Measurements from ENCODE around the gene IFT80.

IFT80 gene

DNA sequence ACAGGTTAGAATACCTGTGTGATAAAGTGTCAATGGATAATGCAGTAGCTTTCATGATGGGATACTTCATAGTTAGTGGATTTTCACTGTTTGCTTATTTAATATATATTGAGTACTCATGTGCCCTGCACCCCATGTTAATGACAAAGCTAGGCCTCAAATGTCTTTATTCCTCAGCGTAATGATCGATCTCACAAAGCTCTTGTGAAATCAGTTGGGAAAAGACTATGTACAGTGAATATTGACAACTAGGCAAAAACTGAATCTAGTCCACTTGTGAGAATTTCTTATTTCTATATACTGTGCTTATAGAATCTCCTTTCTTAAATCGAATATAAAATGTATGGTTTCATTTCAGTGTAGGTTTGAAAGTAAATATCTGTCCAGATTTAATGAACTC, 18.3 kb upstream of the IFT80 start:
- CTCF ChIA-PET = interaction anchor here (1.1 to 7.0 kb wide), 6 partner anchors 10 to 411 kb away, joined by 3 to 133 read pairs (median 4); partner anchors contain the start of gene SMC4
- no peak for DNase-seq (ENCODE audit: low read depth, low spot score)
- TF ChIP-seq, protein P1, sequence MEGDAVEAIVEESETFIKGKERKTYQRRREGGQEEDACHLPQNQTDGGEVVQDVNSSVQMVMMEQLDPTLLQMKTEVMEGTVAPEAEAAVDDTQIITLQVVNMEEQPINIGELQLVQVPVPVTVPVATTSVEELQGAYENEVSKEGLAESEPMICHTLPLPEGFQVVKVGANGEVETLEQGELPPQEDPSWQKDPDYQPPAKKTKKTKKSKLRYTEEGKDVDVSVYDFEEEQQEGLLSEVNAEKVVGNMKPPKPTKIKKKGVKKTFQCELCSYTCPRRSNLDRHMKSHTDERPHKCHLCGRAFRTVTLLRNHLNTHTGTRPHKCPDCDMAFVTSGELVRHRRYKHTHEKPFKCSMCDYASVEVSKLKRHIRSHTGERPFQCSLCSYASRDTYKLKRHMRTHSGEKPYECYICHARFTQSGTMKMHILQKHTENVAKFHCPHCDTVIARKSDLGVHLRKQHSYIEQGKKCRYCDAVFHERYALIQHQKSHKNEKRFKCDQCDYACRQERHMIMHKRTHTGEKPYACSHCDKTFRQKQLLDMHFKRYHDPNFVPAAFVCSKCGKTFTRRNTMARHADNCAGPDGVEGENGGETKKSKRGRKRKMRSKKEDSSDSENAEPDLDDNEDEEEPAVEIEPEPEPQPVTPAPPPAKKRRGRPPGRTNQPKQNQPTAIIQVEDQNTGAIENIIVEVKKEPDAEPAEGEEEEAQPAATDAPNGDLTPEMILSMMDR (IDR thresholded peaks at IDR 0.05; ENCODE audit: insufficient read depth, low read length, missing control alignments) = no peak

DNA sequence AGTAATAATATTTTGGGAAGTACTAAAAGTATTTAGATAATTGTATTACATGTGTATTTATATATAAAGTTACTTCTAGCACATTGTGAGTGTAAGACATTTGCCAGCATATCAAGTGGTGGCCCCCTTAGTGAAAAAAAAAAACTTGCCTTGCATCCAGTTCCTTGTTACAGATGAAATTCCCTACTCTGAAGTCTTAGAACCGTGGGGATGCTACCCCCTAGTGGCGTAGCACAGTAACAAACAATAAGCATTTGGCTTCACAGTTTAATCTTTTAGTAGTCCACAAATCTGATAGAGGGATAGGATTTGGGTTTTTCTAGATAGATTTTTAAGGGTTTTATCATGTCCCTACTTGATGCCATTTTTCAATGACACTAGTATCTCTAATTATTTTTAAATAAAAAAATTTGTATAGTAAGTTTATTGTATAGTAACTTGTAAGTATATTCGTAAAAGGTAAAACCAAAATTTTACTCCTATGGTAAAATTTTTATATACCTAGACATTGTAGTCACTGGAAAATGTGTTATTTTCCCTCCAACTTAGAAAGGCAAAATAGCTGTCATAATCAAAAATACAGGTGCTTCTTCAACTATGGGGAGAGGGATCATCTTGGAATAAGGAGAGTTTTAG, 14.7 kb upstream of the IFT80 start:
- ChIA-PET CTCF (interaction anchor here (0.7 to 7.0 kb wide), 44 partner anchors 8 to 585 kb away, joined by 3 to 133 read pairs (median 4); partner anchors contain the start of gene IL12A), POLR2A (no interaction called here)
- H3K4me3 ChIP-seq (ENCODE audit: low read depth, low read length) = no peak overlapping the region
- TF ChIP-seq, protein P1 (IDR thresholded peaks at IDR 0.05; ENCODE audit: insufficient read depth, low read length, missing control alignments) = peak; percentile 70
- no peak for DNase-seq (ENCODE audit: low read depth, low spot score)

More for the DNA sequence above, 18.3 kb upstream of the IFT80 start:
- POLR2A ChIA-PET = no interaction called here
- H3K4me3 ChIP-seq (ENCODE audit: low read depth, low read length) = no peak overlapping the region

DNA sequence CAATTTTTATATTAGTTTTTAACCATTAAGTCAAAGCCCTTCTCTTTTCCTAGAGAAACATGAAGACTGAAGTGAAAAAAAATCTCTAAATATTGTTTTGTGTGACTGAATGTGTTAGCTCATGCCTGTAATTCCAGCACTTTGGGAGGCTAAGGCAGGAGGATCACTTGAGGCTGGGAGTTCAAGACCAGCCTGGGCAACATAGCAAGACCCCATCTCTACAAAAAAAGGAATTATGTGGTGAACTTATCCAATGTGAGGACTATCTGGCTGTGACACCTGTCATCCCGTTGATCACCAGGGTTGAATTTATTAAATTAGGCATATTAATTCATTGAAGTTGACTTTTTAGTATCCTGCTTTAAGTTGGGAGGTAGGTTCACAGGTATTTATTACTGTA, 13.5 kb upstream of the IFT80 start:
- DNase-seq (ENCODE audit: low read depth, low spot score) = no peak
- CTCF ChIA-PET = interaction anchor here (0.7 to 7.0 kb wide), 27 partner anchors 9 to 528 kb away, joined by 3 to 133 read pairs (median 4); no protein-coding TSS in a partner anchor
- TF ChIP-seq, protein P1 (IDR thresholded peaks at IDR 0.05; ENCODE audit: insufficient read depth, low read length, missing control alignments) = no peak
- no peak overlapping the region for H3K4me3 ChIP-seq (ENCODE audit: low read depth, low read length)
- POLR2A ChIA-PET = no interaction called here

DNA sequence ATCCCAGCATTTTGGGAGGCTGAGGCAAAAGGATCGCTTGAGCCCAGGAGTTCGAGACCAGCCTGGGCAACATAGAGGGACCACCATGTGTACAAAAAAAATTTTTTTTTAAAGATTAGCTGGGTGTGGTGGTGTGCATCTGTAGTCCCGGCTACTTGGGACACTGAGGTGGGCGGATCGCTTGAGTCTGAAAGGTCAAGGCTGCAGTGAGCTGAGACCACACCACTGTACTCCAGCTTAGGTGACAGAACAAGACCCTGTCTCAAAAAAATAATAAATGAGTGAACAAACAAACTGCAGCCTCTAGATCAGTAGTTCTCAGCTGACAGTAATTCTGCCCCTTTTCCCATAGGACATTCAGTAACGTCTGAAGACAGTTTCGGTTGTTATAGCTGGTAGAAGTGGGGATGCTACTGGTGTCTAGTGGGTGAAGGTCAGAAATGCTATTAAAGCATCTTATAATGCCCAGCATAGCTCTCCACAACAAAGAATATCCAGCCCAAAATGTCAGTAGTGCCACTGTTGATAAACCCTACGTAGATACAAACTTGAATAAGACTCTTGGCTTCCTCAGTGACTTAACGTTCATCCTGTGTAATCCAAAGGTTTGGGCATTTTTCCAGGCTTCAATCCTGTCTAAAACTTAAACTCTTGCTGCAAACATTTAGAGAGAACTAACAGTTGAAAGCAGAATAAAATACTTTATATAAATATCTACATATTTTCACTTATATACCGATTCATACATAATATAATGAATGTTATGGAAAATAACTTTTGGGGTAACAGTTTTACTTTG, 11.0 kb upstream of the IFT80 start:
- ChIA-PET POLR2A (no interaction called here), CTCF (interaction anchor here (1.2 to 2.2 kb wide), 5 partner anchors 9 to 378 kb away, joined by 3 to 10 read pairs (median 6); no protein-coding TSS in a partner anchor)
- no peak for DNase-seq (ENCODE audit: low read depth, low spot score)

DNA sequence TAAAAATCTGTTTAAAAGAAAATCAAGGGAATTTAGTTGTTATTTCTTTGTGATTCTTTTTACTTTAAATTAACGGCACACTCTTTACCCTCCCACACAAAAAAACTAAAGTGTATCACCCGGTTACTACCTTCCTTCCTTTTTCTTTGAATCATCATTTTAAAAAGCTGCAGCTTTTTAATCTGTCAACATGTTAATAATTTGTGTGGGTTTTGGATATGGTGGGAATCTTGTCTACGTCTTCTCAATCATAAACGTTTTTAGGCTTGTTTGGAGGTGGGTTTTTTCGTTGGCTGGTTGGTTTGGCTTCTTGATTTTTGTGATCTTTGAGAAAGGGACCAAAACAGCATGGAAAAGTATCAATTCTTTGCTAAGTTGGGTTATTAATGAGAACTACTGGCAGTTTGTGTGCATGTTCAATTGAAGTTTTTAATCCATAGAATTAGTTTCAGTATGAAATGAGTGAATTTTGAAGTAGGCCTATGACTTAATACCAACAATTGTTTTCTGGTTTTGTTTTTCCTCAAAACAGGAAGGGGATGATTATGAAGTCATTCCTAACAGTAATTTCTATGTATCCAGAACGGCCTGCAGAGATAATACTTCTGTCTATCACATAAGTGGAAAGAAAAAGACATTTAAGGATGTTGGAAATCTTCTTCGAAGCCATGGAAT, 4.9 kb upstream of the IFT80 start:
- no peak for DNase-seq (ENCODE audit: low read depth, low spot score)
- ChIA-PET POLR2A (no interaction called here), CTCF (interaction anchor here (0.7 to 3.0 kb wide), 4 partner anchors 8 to 416 kb away, joined by 3 to 8 read pairs (median 4); no protein-coding TSS in a partner anchor)
- TF ChIP-seq, protein P1 (IDR thresholded peaks at IDR 0.05; ENCODE audit: insufficient read depth, low read length, missing control alignments) = no peak
- H3K4me3 ChIP-seq (ENCODE audit: low read depth, low read length) = peak overlapping the region; percentile 10

More for the DNA sequence above, 11.0 kb upstream of the IFT80 start:
- H3K4me3 ChIP-seq (ENCODE audit: low read depth, low read length) = no peak overlapping the region
- TF ChIP-seq, protein P1 (IDR thresholded peaks at IDR 0.05; ENCODE audit: insufficient read depth, low read length, missing control alignments) = no peak
